PC-3 (cell line): Measurements from ENCODE around the gene CDX2.

Experiments
- EZH2 ChIP-seq: fragments of 300-600 bp; sonication (generic); IDR thresholded peaks from one replicate; pipeline ENCODE4 v1.6.1; 2017; ENCODE audit warnings: antibody characterized with exemption, mild to moderate bottlenecking, low read length; ENCODE audit not compliant: unreplicated experiment
- EZH2phosphoT487 ChIP-seq: fragments of 300-600 bp; sonication (generic); IDR thresholded peaks from 2 replicates; pipeline ENCODE4 v1.6.1; 2018; ENCODE audit warnings: mild to moderate bottlenecking, antibody characterized with exemption, low read length, borderline replicate concordance
- TF ChIP-seq, protein P1 (sequence below): fragments of 300-600 bp; sonication (generic); conservative IDR thresholded peaks from 2 replicates; pipeline ENCODE4 v1.5.1; 2017; ENCODE audit warnings: antibody characterized with exemption, low read depth, mild to moderate bottlenecking, low read length

DNA sequence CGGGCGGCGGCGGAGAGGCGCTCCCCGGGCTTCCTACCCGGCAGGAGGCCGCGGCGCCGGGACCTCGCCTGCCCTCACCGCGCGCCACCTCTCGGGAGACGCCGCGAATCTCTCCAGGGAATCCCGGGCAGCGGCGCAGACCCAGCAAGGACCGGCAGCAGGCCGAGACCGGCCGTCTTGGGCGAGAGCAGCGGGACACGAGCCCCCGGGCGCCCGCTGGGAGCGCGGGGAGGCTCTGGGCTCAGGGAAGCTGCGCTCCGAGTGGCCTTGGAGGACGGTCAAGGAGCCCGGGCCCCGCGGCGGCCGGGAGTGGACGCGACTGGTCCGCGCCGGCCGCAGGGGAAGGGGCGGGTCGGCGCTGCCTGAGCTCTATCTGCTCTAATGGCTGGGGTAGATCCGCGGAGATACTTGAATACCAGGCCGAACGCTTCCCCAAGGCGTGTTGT is 14.7 kb downstream of the CDX2 start:
- TF ChIP-seq, protein P1, sequence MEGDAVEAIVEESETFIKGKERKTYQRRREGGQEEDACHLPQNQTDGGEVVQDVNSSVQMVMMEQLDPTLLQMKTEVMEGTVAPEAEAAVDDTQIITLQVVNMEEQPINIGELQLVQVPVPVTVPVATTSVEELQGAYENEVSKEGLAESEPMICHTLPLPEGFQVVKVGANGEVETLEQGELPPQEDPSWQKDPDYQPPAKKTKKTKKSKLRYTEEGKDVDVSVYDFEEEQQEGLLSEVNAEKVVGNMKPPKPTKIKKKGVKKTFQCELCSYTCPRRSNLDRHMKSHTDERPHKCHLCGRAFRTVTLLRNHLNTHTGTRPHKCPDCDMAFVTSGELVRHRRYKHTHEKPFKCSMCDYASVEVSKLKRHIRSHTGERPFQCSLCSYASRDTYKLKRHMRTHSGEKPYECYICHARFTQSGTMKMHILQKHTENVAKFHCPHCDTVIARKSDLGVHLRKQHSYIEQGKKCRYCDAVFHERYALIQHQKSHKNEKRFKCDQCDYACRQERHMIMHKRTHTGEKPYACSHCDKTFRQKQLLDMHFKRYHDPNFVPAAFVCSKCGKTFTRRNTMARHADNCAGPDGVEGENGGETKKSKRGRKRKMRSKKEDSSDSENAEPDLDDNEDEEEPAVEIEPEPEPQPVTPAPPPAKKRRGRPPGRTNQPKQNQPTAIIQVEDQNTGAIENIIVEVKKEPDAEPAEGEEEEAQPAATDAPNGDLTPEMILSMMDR: no peak
- TF ChIP-seq EZH2 (no peak), EZH2phosphoT487 (no peak)
